ENCODE measurements around the gene UBR1. TPM values are rescaled to one million over a fixed set of nuclear protein-coding genes. Genes with fewer than 3 reads are reported as not detected.

The UBR1 gene
- polyA plus RNA-seq, 1 donor (not counting 4 experiments of a cell fraction or from before 2014, with no cell fraction given): 17.4 TPM

- no peaks in the 10 kb centered on the region for H3K9me1 ChIP-seq (ENCODE audit: control insufficient read depth, extremely low read depth, insufficient read depth, low read length)
- no peak overlapping the region for H2AFZ ChIP-seq (ENCODE audit: control insufficient read depth, low read length)
- H3K36me3 ChIP-seq (ENCODE audit: control insufficient read depth in 2 of 2, extremely low read depth in 1 of 2, insufficient read depth in 2 of 2, low read length in 2 of 2): peaks cover 5 to 17% of the 10 kb centered on the region in 2 experiments
- no peak overlapping the region for H3K9ac ChIP-seq (ENCODE audit: control insufficient read depth, extremely low read depth, insufficient read depth, low read length)
- no peaks in the 10 kb centered on the region for H3K4me1 ChIP-seq (ENCODE audit: control insufficient read depth, extremely low read depth, insufficient read depth, low read length)
- FAIRE-seq (no peak), DNase-seq (ENCODE audit: low read depth, low spot score) (no peak)
- dilution Hi-C loops (cut with MboI; ENCODE audit: extremely low pct_ligation_motif_present, low sequenced_read_pairs): no loop called here
- H4K20me1 ChIP-seq (ENCODE audit: control insufficient read depth, extremely low read depth, insufficient read depth, low read length): no peaks in the 10 kb centered on the region
- no peaks in the 10 kb centered on the region for H3K9me3 ChIP-seq (ENCODE audit: control insufficient read depth, low read depth, low read length)
- H3K27me3 ChIP-seq (ENCODE audit: control insufficient read depth, extremely low read depth, insufficient read depth, low read length): no peaks in the 10 kb centered on the region
- no peak overlapping the region for H3K27ac ChIP-seq (ENCODE audit: control insufficient read depth, insufficient read depth, low read length)
- no peak overlapping the region for H3K4me3 ChIP-seq (ENCODE audit: control insufficient read depth in 2 of 3, extremely low read depth in 1 of 3, insufficient read depth in 2 of 3, low read depth in 1 of 3, low read length in 3 of 3)
- no peak for TF ChIP-seq CTCF (optimal IDR thresholded peaks at IDR 0.05 in 1 of 3, IDR thresholded peaks at IDR 0.05 in 1 of 3, conservative IDR thresholded peaks at IDR 0.05 in 1 of 3; ENCODE audit: extremely low read depth in 1 of 3, insufficient read depth in 2 of 3, low read length in 3 of 3)
- TF ChIP-seq EZH2 (IDR thresholded peaks at IDR 0.05; ENCODE audit: low read length): no peak
- H3K79me2 ChIP-seq (ENCODE audit: control insufficient read depth, insufficient read depth, low read length): peaks cover 11% of the 10 kb centered on the region
- H3K4me2 ChIP-seq (ENCODE audit: control insufficient read depth, extremely low read depth, insufficient read depth, low read depth, low read length): no peak overlapping the region
Measured at GRCh38 chr15:43081283-43081682, 24.6 kb downstream of the UBR1 start.

- DNase-seq (ENCODE audit: low read depth, low spot score): no peak
- Histone ChIP-seq H2AFZ (ENCODE audit: control insufficient read depth, low read length) (no peak overlapping the region), H3K9me1 (ENCODE audit: control insufficient read depth, extremely low read depth, insufficient read depth, low read length) (no peaks in the 10 kb centered on the region), H3K36me3 (ENCODE audit: control insufficient read depth in 2 of 2, extremely low read depth in 1 of 2, insufficient read depth in 2 of 2, low read length in 2 of 2) (peaks cover 4 to 9% of the 10 kb centered on the region in 2 experiments), H3K27me3 (ENCODE audit: control insufficient read depth, extremely low read depth, insufficient read depth, low read length) (no peaks in the 10 kb centered on the region), H3K4me2 (ENCODE audit: control insufficient read depth, extremely low read depth, insufficient read depth, low read depth, low read length) (no peak overlapping the region), H3K27ac (ENCODE audit: control insufficient read depth, insufficient read depth, low read length) (no peak overlapping the region), H3K9ac (ENCODE audit: control insufficient read depth, extremely low read depth, insufficient read depth, low read length) (no peak overlapping the region), H3K9me3 (ENCODE audit: control insufficient read depth, low read depth, low read length) (no peaks in the 10 kb centered on the region), H3K79me2 (ENCODE audit: control insufficient read depth, insufficient read depth, low read length) (no peaks in the 10 kb centered on the region), H4K20me1 (ENCODE audit: control insufficient read depth, extremely low read depth, insufficient read depth, low read length) (no peaks in the 10 kb centered on the region), H3K4me1 (ENCODE audit: control insufficient read depth, extremely low read depth, insufficient read depth, low read length) (no peaks in the 10 kb centered on the region), H3K4me3 (ENCODE audit: control insufficient read depth in 2 of 3, extremely low read depth in 1 of 3, insufficient read depth in 2 of 3, low read depth in 1 of 3, low read length in 3 of 3) (no peak overlapping the region)
- TF ChIP-seq EZH2 (IDR thresholded peaks at IDR 0.05; ENCODE audit: low read length): no peak
- TF ChIP-seq CTCF (optimal IDR thresholded peaks at IDR 0.05 in 1 of 3, IDR thresholded peaks at IDR 0.05 in 1 of 3, conservative IDR thresholded peaks at IDR 0.05 in 1 of 3; ENCODE audit: extremely low read depth in 1 of 3, insufficient read depth in 2 of 3, low read length in 3 of 3): no peak
- no peak for FAIRE-seq
- dilution Hi-C loops (cut with MboI; ENCODE audit: extremely low pct_ligation_motif_present, low sequenced_read_pairs): no loop called here
Measured at GRCh38 chr15:43071451-43071850, 34.4 kb downstream of the UBR1 start.

Data from keratinocyte (primary cell).